Stimulated activated CD8-positive, alpha-beta memory T cell treated with anti-CD3 and anti-CD28 coated beads, Interleukin-7, amount 100 ng/mL, for 48 hours (primary cell): ENCODE measurements around the gene MXI1.
A peak's percentile ranks its signal among the peaks of the same experiment; 100 is the strongest.
"Not testable (repeated sequence)": the region's sequence is repeated elsewhere in the genome, so short reads cannot be mapped to it uniquely, and the experiment has no call there.

ENCODE experiments used
- DNase-seq, 2 donors: peaks; one replicate each; pipeline ENCODE4 v3.0.0-alpha.2; 2020; ENCODE audit warnings: low read depth in 1 of 2; ENCODE audit errors: extremely low read depth in 1 of 2

Gene MXI1

DNA sequence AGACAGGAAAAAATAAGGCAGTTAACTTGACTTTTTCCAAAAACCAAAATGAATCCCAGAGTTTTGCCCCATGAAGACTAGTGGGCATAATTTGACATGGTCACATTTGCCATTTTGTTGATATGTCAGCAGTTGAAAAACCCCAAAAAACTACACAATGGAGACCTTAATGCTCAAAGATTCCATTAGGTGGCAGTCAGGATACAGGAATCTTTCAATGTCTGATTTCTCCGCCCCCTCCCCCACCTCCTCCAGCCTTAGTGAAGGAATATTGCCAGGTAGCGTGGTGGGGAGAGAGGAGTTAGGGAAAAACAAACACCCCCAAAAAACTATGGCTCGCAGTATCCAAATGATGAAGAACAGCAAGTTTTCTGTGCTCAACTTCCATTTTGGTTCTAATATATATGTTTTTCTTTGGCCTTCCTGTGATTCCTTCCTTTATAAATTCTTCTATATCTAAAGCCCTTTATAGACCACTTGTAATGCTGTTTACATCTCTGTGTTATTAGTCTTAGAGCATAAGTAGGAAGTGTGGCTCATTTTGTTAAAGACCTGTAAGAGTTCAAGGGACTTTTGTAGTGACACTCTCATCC, 104.0 kb downstream of the MXI1 start:
- DNase-seq, result peak in 1 of 2 donors; percentile 18

DNA sequence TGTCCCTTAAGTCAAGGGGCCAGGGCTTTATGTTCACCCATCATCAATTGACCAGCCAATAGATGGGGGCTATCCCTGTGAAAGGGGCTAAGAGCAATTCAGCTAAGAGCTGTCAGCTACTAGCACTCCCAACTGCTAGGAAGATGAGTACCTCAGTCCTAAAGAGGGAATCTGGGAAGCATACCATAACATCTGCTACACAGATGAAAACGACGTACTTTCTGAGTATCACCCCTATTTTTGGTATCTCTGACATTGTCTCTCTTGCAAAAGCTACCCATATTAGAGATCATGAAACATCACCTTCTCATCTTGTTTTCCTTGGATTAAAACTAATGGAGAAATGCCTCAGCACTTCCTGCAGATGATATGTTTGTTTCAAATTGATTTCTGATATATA, 104.8 kb downstream of the MXI1 start:
- DNase-seq, result no peak

DNA sequence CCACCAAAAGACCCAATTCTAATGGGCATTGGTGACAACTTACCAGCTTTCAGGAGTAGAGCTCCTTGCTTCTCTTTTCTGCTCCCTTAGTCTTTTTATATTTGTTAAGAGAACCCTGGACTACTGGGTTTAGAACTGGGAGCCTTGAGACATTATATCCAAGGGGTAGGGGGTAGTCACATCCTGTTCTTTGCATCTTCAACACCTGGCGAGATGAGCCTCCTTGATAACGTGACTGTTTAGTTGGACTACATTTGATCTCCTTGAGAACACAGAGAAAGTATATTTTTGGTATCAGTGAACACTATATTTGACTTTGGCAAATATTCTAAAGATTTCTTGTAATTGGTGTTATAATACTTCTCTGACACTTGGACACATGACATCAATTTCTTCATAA, 106.3 kb downstream of the MXI1 start:
- no peak for DNase-seq

DNA sequence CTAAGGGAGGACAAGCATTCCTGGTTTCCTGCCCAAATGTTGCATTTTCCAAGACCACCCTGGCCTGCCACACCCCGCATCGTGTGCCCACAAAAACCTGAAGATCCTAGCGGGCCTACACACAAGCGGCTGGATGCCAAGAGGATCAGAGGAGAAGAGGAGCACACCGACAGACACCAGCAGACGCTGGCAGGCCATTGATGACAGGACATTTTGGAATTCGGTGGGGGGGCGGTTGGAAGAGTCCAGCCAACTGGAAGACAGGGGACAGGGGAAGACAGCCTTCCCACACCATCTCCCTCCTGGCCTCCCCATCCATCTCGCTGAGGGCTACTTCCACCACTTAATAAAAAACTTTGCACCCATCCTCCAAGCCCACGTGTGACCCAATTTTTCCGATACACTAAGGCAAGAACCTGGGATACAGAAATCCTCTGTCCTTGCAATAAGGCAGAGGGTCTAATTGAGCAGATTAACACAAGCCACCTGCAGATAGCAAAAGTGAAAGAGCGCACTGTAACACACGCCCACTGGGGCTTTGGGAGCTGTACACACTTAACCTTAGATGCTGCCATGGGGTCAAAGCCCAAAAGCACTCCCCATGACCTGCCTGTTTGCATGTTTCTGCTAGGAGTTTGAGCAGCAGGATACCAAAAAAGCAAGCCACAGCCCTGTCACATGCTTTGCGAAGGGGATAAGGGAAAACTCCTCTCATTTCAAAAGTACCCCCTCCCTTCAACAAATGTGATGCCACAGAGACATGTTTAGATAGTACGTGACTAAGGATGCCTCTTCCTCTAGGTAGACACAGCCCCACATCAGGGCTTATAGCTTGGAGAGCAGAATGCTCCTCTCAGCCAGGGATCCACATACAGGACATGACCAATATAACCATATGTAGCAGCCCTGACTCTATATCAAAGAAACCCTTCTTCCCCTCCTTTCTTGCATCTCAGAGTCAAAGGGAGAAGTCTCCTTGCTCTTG, 110.8 kb downstream of the MXI1 start:
- no peak for DNase-seq

DNA sequence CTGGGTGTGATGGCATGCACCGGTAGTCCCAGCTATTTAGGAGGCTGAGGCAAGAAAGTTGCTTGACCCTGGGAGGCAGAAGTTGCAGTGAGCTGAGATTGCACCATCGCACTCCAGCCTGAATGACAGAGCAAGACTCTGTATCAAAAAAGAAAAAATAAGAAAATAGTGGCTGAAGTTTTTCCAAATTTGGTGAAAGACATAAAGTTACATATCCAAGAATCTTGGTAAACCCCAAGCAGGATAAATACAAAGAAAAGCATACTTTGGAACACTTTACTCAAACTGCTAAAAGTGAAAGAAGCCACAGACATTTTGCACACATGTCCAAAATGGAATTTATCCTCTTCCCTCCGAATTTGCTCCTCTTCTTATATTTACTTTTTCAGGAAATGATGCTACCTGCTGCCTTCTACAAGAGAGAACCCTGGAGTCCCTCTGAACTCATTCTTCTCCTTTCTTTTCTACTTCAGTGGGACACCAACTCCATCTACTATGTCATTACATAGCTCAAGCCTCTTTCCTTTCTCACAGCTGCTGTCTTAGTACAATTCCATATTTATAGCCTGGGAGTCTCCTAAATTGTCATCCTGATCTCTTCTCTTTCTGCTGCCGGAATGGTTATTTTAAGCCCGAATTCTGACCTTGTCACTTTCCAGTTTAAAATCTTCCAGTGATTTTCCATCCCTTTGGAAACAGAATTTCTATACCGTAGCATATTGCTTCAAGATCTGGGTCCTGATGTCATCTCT, 114.6 kb downstream of the MXI1 start:
- DNase-seq, result no peak

DNA sequence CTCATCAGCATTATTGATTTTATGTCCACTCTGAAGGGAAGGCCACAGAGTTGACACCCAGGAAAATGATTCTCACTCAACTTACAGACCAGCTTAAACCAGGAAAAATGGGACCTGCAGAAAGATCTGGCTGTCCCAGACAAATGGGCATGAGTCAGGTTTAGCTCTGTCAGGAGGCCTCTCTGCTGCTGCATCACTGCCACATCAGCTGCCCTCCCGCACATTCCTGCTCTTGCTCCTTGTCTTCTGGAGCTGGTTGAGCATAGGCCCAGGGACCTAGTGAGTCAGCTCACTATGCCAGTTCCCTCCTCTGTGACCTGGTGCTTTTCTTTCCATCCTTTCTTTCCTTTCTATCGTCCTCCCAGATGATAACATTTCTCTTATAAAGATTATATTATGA, 116.1 kb downstream of the MXI1 start:
- no peak for DNase-seq

DNA sequence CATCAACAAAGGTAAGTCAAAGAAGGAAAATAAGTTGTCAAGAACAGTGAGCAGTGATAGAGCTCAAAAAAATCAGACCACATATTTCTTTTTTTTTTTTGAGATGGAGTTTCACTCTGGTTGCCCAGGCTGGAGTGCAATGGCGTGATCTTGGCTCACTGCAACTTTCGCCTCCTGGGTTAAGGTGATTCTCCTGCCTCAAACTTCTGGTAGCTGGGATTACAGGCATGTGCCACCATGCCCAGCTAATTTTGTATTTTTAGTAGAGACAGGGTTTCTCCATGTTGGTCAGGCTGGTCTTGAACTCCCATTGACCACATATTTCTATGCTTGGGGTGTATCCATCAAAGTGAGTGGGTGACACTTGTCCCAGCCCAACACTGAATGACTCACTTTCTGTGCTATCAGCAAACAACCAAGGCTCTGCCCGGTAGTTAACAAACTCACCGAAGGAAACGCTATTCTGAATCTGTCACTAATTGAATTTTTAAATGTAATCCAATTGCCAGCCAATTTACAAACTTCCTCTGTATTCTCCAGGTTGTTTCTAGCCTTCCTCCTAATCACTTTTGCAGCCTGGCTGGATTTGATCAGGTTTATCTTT, 116.9 kb downstream of the MXI1 start:
- no peak for DNase-seq

DNA sequence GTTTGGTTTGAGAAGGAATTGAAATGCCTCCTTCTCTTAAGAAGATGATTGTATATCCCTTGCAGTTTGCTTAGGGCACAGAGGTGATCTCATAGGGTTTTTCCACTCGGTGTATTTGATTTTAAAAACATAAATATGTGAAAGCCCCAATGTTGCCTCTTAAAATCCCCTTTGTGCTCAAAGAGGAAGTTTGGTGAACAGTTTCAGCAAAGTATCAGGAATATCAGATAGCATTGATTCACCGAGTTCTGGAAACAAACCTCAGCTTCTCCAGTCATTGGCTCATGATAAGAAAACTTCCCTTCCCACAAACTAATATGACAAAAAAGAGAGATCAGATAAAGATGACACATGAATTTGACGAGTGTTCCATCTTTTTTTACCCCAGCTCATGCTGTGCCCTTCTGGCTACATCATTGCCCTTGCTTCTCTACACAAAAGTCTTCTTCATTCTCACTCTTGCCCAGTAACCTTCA, 117.4 kb downstream of the MXI1 start:
- DNase-seq, result no peak

DNA sequence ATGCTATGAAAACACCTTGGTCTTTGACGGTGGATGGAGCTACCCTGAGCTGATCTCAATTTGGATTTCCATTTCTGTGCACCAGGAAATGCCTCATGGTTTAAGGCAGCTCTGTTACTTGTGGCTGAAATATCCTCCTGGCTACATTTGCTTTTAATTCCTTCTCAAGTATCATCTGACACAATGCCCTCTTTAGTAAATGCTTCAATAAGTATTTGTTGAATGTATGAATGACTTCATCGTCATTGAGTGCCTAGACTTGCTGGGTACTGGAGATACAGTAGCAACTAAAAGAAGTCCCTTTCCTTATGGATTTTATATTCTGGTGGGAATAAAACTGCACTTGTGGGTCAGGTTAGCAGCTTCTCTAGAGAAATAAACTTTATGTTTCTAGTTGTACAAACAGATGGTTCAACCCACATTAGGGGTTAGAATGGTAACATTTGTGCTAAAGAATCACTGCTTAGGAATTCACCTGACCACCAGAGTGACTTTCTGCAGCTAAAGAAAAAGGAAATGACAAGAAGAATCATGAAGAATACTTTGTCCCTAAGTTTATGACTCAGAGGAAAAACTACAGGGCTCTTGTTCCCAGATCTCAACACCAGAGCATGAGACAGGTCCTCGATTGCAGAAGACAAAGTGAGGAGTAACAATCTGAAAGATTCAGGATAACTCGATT, 119.1 kb downstream of the MXI1 start:
- no peak for DNase-seq

DNA sequence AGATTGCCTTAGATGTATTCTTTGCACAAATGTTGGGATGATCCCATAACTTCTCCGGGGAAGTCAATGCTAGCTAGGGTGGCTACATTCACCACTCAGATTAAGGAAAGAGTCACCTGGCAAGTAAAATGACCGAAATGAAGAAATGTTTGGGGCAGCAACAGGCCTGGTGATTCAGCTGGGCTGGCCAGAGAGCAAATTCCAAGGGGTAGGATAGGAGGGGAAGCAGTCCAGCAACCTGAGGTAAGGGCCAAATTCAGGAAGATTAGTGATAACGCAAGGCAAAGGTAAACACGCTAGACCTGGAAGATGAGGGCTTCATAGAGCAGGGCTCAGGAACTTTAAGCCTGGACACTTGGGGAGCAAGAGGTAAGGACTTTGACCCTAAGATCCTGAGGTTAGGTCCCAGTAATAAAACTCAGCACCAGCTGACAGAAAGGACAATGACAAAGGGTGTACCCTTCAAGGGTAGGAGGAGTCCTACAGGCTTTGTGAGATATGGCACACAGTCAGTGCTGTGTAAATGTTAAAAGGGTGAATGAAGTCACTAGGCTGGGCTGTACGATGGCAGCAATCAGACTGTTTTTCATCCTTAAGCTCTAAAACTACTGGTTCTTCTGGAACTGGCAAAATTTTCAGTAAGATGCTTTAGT, 120.0 kb downstream of the MXI1 start:
- no peak for DNase-seq

DNA sequence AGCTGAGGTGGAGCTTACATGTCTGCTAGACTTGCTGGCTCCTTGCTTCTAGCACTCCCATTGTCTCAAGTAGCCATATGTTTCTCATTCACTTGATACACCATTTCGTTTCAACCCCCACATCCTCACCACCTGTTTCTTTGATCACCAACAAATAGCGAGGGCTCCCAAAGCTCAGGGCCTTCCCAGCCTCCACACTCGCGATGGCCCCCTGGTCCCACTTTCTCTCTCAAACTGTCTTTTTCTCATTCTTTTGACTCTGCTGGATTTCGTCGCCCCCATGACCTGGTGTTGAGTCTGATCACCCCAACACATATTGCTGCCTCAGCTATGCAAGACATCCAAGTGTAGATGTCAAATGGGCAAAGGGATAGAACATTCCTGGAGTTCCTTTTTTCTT, 123.3 kb downstream of the MXI1 start:
- no peak for DNase-seq

DNA sequence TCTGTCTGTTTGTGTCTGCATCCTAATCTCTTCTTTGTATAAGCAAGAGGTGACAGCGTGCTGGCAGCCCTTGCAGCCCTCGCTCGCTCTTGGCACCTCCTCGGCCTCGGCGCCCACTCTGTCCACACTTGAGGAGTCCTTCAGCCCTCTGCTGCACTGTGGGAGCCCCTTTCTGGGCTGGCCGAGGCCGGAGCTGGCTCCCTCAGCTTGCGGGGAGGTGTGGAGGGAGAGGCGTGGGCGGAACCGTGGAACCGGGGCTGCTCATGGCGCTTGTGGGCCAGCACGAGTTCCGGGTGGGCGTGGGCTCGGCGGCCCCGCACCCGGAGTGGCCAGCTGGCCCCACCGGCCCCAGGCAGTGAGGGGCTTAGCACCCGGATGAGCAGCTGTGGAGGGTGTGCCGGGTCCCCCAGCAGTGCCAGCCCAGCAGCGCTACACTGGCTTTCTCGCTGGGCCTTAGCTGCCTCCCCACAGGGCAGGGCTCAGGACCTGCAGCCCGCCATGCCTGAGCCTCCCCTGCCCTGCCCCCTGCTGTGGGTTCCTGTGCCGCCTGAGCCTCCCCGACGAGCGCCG, 123.9 kb downstream of the MXI1 start:
- not testable (repeated sequence) for DNase-seq

DNA sequence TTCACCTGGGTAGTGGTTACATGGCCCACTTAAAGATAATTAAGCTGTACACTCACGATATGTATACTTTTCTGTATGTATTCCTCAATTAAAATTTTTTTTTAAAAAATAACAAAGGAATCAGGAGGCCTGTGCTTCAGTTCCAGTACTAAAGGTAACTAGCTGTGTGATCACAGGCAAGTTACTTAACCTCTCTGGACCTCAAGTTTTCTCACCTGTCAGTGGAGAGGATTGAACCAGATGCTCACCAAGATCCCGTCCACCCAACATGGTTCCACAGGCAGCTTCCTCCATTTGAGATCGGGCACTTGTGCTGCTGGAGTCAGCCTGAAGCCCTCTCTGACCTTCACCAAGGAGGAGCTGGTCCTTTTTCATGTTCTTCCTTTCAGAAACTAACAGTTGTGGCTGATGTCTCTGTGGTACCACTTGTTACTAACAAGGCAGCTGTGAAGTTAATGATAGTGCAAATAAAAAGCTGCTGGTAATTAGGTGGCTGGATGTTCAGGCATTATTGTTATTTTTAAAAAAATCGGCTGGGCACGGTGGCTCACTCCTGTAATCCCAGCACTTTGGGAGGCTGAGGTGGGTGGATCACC, 126.8 kb downstream of the MXI1 start:
- no peak for DNase-seq

DNA sequence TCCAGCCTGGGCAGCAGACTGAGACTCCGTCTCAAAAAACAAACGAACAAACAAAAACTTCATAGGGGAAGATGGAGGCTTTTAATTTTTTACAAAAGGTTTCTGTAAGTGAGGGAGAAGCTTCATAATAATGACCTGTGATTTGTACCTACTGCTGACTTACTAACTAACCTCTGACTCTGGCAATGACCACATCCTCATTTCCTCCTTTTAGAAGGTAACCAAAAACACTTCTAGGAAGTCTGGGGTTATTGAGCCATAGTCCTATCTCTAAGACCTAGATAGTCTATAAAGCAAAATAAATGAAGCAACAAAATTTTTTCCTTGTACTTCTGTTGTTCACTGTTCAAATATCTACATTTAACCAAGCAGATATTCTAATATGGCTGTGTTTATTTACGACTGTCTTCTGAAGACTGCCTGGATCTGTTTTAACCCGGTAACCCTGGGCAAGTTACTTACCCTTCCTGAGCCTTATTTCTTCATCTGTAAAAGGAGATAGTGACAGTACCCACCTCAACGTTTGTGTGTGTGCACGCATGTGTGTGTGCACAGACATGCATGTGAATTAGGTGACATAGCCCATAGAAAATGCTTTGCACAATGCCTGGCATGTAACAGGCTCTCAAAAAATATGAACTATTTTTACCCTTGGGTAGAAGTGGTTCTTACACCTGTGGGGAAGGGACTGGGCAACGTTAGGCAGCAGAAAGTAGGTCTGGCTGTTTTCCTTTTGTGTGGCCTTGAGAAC, 128.1 kb downstream of the MXI1 start:
- DNase-seq, result no peak

DNA sequence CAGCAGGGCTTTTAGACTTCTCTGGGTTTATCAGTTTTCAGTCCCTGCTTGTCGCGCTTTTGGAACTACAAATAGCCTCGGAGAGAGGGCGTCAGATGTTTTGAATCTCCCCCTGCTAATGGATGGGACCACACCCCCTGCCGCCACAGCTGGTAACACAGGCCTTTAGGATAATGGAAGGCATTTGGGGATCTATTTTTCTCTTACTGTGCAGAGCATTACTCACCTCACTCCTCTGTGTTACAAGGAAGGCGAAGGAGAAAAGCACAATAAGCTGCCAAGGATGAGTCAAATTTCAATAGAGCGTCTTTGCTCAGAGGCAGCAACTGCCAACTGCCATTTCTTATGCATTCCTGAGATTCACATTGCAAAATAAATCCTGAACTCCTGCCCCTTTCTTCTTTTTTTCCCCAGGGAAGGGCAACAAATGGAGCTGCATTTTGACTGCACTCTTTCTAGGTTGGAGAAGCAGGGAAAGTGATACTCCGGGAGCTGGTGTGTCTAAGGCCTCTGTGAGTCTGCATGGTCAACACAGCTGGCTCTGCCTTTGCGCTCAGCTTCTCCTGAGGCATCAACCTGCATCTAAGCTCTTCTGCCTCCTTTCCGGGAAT, 128.8 kb downstream of the MXI1 start:
- DNase-seq, result no peak
